Neuron (in vitro differentiated cells): ENCODE measurements around the gene OR4C16.

ENCODE experiments used
- H2AFZ ChIP-seq: one replicate; pipeline ENCODE4 v1.6.1; 2013; ENCODE audit warnings: low read depth, mild to moderate bottlenecking, inconsistent platforms, low read length, moderate library complexity
- H3K27me3 ChIP-seq: one replicate; pipeline ENCODE4 v1.6.1; 2013; ENCODE audit warnings: low read length; ENCODE audit not compliant: insufficient read depth
- H3K36me3 ChIP-seq: one replicate; pipeline ENCODE4 v1.6.1; 2013; ENCODE audit warnings: low read length; ENCODE audit not compliant: insufficient read depth
- H3K4me1 ChIP-seq: one replicate; pipeline ENCODE4 v1.6.1; 2013; ENCODE audit warnings: low read length; ENCODE audit not compliant: insufficient read depth
- H3K4me3 ChIP-seq: 2 replicates; pipeline ENCODE4 v1.5.1; 2013; ENCODE audit warnings: mild to moderate bottlenecking, low read length, moderate library complexity
- H3K9me3 ChIP-seq: one replicate; pipeline ENCODE4 v1.6.1; 2013; ENCODE audit warnings: low read length

Gene OR4C16, protein sequence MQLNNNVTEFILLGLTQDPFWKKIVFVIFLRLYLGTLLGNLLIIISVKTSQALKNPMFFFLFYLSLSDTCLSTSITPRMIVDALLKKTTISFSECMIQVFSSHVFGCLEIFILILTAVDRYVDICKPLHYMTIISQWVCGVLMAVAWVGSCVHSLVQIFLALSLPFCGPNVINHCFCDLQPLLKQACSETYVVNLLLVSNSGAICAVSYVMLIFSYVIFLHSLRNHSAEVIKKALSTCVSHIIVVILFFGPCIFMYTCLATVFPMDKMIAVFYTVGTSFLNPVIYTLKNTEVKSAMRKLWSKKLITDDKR

DNA sequence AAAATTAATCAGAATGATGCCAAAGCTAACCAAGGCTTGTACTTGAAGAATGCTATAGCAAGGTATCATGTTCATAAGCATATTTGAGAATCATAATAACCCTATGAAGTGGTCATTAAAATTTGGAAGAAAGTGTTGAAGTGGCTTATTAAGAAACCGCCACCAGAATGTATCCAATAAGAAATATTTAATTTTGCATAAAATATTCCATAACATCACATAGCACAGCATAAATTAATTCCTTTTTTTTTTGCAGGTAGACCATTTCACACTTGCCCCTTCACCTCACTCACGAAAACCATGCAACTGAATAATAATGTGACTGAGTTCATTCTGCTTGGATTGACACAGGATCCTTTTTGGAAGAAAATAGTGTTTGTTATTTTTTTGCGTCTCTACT, at the start of gene OR4C16:
Gene OR4C16 (plus strand): TSS at position 301 of the 400 bp plus-strand sequence. CDS start 0 bp downstream, at position 301.
- Histone ChIP-seq H3K9me3 (no peaks in the 10 kb centered on the region), H3K27me3 (no peaks in the 10 kb centered on the region)

DNA sequence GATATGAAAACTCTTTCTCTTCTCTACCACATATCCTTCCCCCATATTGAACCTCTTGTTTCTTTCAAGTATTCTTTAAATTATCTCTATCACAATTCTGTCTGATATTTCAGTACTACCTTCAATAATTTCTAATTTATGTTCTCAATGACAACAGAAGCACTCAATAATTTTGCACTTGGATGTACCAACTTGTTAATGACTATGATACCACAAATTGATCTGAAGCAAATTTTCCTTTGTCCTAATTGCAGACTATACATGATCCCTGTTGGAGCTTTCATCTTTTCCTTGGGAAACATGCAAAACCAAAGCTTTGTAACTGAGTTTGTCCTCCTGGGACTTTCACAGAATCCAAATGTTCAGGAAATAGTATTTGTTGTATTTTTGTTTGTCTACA, 17.8 kb upstream of the OR4C16 start, which contains the start of gene OR4C15:
Gene OR4C15 (plus strand): TSS at position 301 of the 400 bp plus-strand sequence. CDS start 0 bp downstream, at position 301.
- Histone ChIP-seq H3K9me3 (no peaks in the 10 kb centered on the region), H3K27me3 (no peaks in the 10 kb centered on the region), H2AFZ (no peak within 1 kb of the TSS), H3K36me3 (no peaks in the 10 kb centered on the region), H3K4me3 (no peak within 1 kb of the TSS), H3K4me1 (no peaks in the 10 kb centered on the region)

More for the DNA sequence above, at the start of gene OR4C16:
- Histone ChIP-seq H2AFZ (no peak within 1 kb of the TSS), H3K36me3 (no peaks in the 10 kb centered on the region), H3K4me3 (no peak within 1 kb of the TSS), H3K4me1 (no peaks in the 10 kb centered on the region)

DNA sequence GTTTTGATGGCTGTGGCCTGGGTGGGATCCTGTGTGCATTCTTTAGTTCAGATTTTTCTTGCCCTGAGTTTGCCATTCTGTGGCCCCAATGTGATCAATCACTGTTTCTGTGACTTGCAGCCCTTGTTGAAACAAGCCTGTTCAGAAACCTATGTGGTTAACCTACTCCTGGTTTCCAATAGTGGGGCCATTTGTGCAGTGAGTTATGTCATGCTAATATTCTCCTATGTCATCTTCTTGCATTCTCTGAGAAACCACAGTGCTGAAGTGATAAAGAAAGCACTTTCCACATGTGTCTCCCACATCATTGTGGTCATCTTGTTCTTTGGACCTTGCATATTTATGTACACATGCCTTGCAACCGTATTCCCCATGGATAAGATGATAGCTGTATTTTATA, 620 bp downstream of the OR4C16 start:
- H3K27me3 ChIP-seq: no peaks in the 10 kb centered on the region
- no peak overlapping the region for H3K4me3 ChIP-seq
- H3K36me3 ChIP-seq: no peaks in the 10 kb centered on the region
- no peaks in the 10 kb centered on the region for H3K9me3 ChIP-seq
- no peaks in the 10 kb centered on the region for H3K4me1 ChIP-seq
- H2AFZ ChIP-seq: no peak overlapping the region

DNA sequence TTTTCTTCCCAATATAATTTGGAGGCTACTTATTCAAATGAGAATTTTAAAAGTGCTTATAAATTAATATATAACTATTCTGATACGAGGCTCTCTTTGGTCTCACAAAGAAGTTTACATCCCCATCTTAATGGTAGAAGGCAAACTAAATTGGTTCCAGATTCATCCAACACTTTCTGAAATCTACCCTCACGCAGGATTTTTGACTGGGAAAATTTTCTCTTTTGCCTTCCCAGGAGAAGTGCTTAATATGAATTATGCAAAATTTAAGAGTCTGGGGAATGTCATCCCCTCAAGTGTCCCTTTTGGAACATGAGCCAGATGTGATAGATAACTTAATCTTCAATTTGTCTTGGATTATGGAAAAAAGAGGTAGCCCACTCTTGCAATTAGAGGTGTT, 35.6 kb downstream of the OR4C16 start, which contains the start of gene OR4C11:
Gene OR4C11 (minus strand): TSS at position 101 of the 400 bp plus-strand sequence. CDS start 3,272 bp downstream, outside the sequence.
- H3K36me3 ChIP-seq: no peaks in the 10 kb centered on the region
- H3K4me1 ChIP-seq: no peaks in the 10 kb centered on the region
- no peaks in the 10 kb centered on the region for H3K27me3 ChIP-seq
- H3K4me3 ChIP-seq: no peak within 1 kb of the TSS
- H2AFZ ChIP-seq: no peak within 1 kb of the TSS
- no peaks in the 10 kb centered on the region for H3K9me3 ChIP-seq
